Measurements from ENCODE around the gene BICDL1. TPM values are rescaled to one million over a fixed set of nuclear protein-coding genes. Genes with fewer than 3 reads are reported as not detected.

Gene BICDL1
- total RNA-seq, 3 donors from 2014 or later = 6.7 to 10.6 (median 6.8) TPM

- Histone ChIP-seq H3K4me1 (ENCODE audit: low read depth) (no peaks in the 10 kb centered on the region), H3K9me3 (no peaks in the 10 kb centered on the region), H3K36me3 (ENCODE audit: low read depth) (peaks cover 24% of the 10 kb centered on the region), H3K4me3 (no peak overlapping the region)
- no peak for TF ChIP-seq CTCF (IDR thresholded peaks at IDR 0.05)
- intact Hi-C loops (cut with DNase I, micrococcal nuclease) = no loop called here
- no peak for DNase-seq
- ATAC-seq = no peak
Observed at GRCh38 chr12:120131116-120131515, 142.1 kb downstream of the BICDL1 start.

GRCh38 chr12:120132054-120132836 is 143.2 kb downstream of the BICDL1 start:
- ATAC-seq = no peak
- H3K4me3 ChIP-seq = no peak overlapping the region
- no peaks in the 10 kb centered on the region for H3K9me3 ChIP-seq
- intact Hi-C loops (cut with DNase I, micrococcal nuclease) = no loop called here
- no peaks in the 10 kb centered on the region for H3K4me1 ChIP-seq (ENCODE audit: low read depth)
- no peak for TF ChIP-seq CTCF (IDR thresholded peaks at IDR 0.05)
- H3K36me3 ChIP-seq (ENCODE audit: low read depth) = peaks cover 28% of the 10 kb centered on the region
- DNase-seq = no peak

GRCh38 chr12:120132863-120133385 is 143.9 kb downstream of the BICDL1 start:
- no peak for TF ChIP-seq CTCF (IDR thresholded peaks at IDR 0.05)
- no peaks in the 10 kb centered on the region for H3K4me1 ChIP-seq (ENCODE audit: low read depth)
- peaks cover 29% of the 10 kb centered on the region for H3K36me3 ChIP-seq (ENCODE audit: low read depth)
- ATAC-seq (peak; percentile 60), DNase-seq (no peak)
- no peak overlapping the region for H3K4me3 ChIP-seq
- H3K9me3 ChIP-seq = no peaks in the 10 kb centered on the region
- intact Hi-C loops (cut with DNase I, micrococcal nuclease) = no loop called here

- H3K4me1 ChIP-seq (ENCODE audit: low read depth) = no peaks in the 10 kb centered on the region
- TF ChIP-seq CTCF (IDR thresholded peaks at IDR 0.05) = no peak
- ATAC-seq (no peak), DNase-seq (no peak)
- intact Hi-C loops (cut with DNase I, micrococcal nuclease) = no loop called here
- no peak overlapping the region for H3K4me3 ChIP-seq
- peaks cover 34% of the 10 kb centered on the region for H3K36me3 ChIP-seq (ENCODE audit: low read depth)
- no peaks in the 10 kb centered on the region for H3K9me3 ChIP-seq
Observed at GRCh38 chr12:120134307-120134980, 145.4 kb downstream of the BICDL1 start.

- H3K4me1 ChIP-seq (ENCODE audit: low read depth) = no peaks in the 10 kb centered on the region
- intact Hi-C loops (cut with DNase I, micrococcal nuclease) = no loop called here
- H3K9me3 ChIP-seq = no peaks in the 10 kb centered on the region
- peaks cover 32% of the 10 kb centered on the region for H3K36me3 ChIP-seq (ENCODE audit: low read depth)
- no peak for TF ChIP-seq CTCF (IDR thresholded peaks at IDR 0.05)
- ATAC-seq = no peak
- H3K4me3 ChIP-seq = no peak overlapping the region
- DNase-seq = no peak
Observed at GRCh38 chr12:120136093-120136770, 147.2 kb downstream of the BICDL1 start.

Measured in mucosa of descending colon (tissue), 3 donors.